Measurements from ENCODE around the gene TOR1AIP1. TPM values are rescaled to one million over a fixed set of nuclear protein-coding genes. Genes with fewer than 3 reads are reported as not detected.

Gene TOR1AIP1
- total RNA-seq, 1 experiment from 2014 or later = 17.3 TPM

DNA sequence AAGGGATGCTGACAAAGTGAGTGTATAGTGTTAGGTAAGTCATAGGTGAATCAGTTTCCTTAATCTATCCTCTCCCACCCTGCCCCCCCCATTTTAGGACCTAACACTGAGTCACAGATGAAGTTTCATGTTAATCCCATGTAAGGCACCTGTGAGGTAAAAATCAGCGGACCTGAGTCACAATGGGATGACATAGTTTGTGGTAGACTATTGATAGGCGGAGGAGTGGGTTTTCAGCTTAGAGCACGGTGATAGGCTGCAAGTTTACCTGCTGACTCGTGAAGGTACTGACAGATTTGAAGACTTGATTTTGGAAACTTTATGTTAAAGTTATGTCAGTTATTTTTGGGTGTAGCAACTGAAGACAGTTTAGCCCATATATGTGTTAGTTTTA lies 1.7 kb downstream of the TOR1AIP1 start:
- Mint-ChIP-seq H3K27ac (peak overlapping the region; percentile 100), H3K9me3 (no peaks in the 10 kb centered on the region), H3K4me1 (peaks cover 23% of the 10 kb centered on the region), H3K4me3 (peak overlapping the region; percentile 96), H3K27me3 (ENCODE audit: low read depth) (no peaks in the 10 kb centered on the region), H3K36me3 (peaks cover 7% of the 10 kb centered on the region)
- ATAC-seq = no peak
- ChIA-PET CTCF (interaction anchor here (0.6 to 2.5 kb wide), 6 partner anchors 16 to 297 kb away, joined by 3 to 14 read pairs (median 8); no protein-coding TSS in a partner anchor), POLR2A (no interaction called here)
- no peak for TF ChIP-seq ETV6 (CRISPR knock-in tag; IDR thresholded peaks at IDR 0.05)
- TF ChIP-seq ZBTB21 (CRISPR knock-in tag; IDR thresholded peaks at IDR 0.05; ENCODE audit: borderline replicate concordance) = no peak
- TF ChIP-seq SMAD3 (CRISPR knock-in tag; IDR thresholded peaks at IDR 0.05; ENCODE audit: borderline replicate concordance) = no peak
- no peak for TF ChIP-seq MAX (CRISPR knock-in tag; IDR thresholded peaks at IDR 0.05)
- TF ChIP-seq, protein P1, sequence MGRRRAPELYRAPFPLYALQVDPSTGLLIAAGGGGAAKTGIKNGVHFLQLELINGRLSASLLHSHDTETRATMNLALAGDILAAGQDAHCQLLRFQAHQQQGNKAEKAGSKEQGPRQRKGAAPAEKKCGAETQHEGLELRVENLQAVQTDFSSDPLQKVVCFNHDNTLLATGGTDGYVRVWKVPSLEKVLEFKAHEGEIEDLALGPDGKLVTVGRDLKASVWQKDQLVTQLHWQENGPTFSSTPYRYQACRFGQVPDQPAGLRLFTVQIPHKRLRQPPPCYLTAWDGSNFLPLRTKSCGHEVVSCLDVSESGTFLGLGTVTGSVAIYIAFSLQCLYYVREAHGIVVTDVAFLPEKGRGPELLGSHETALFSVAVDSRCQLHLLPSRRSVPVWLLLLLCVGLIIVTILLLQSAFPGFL (CRISPR knock-in tag; IDR thresholded peaks at IDR 0.05; ENCODE audit: borderline replicate concordance) = no peak
- TF ChIP-seq ELF4 (CRISPR knock-in tag; IDR thresholded peaks at IDR 0.05; ENCODE audit: low read depth) = no peak
- no peak for TF ChIP-seq ZNF396 (CRISPR knock-in tag; IDR thresholded peaks at IDR 0.05; ENCODE audit: borderline replicate concordance)
- no peak for TF ChIP-seq OVOL2 (CRISPR knock-in tag; IDR thresholded peaks at IDR 0.05; ENCODE audit: borderline replicate concordance)
- TF ChIP-seq RORB (CRISPR knock-in tag; IDR thresholded peaks at IDR 0.05) = no peak
- TF ChIP-seq, protein P2, sequence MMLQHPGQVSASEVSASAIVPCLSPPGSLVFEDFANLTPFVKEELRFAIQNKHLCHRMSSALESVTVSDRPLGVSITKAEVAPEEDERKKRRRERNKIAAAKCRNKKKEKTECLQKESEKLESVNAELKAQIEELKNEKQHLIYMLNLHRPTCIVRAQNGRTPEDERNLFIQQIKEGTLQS (CRISPR knock-in tag; conservative IDR thresholded peaks at IDR 0.05) = no peak
- no peak for TF ChIP-seq ZNF416 (CRISPR knock-in tag; IDR thresholded peaks at IDR 0.05)
- TF ChIP-seq, protein P3, sequence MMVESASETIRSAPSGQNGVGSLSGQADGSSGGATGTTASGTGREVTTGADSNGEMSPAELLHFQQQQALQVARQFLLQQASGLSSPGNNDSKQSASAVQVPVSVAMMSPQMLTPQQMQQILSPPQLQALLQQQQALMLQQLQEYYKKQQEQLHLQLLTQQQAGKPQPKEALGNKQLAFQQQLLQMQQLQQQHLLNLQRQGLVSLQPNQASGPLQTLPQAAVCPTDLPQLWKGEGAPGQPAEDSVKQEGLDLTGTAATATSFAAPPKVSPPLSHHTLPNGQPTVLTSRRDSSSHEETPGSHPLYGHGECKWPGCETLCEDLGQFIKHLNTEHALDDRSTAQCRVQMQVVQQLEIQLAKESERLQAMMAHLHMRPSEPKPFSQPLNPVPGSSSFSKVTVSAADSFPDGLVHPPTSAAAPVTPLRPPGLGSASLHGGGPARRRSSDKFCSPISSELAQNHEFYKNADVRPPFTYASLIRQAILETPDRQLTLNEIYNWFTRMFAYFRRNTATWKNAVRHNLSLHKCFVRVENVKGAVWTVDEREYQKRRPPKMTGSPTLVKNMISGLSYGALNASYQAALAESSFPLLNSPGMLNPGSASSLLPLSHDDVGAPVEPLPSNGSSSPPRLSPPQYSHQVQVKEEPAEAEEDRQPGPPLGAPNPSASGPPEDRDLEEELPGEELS (CRISPR knock-in tag; IDR thresholded peaks at IDR 0.05) = no peak
- no peak for TF ChIP-seq TEAD1 (CRISPR knock-in tag; IDR thresholded peaks at IDR 0.05)
- TF ChIP-seq AR (CRISPR knock-in tag; IDR thresholded peaks at IDR 0.05) = no peak
- no peak for TF ChIP-seq ZNF671 (CRISPR knock-in tag; IDR thresholded peaks at IDR 0.05)
- no peak for DNase-seq (ENCODE audit: low spot score)

- H3K27me3 Mint-ChIP-seq (ENCODE audit: low read depth) = no peaks in the 10 kb centered on the region
- H3K27ac Mint-ChIP-seq = peak overlapping the region; percentile 15; the same call in 1 of the 2 replicates
- no peaks in the 10 kb centered on the region for H3K9me3 Mint-ChIP-seq
- H3K36me3 Mint-ChIP-seq = peaks cover 7% of the 10 kb centered on the region
- peaks cover 8% of the 10 kb centered on the region for H3K4me1 Mint-ChIP-seq
- H3K4me3 Mint-ChIP-seq = no peak overlapping the region
- POLR2A ChIA-PET = no interaction called here
- TF ChIP-seq, protein P4, sequence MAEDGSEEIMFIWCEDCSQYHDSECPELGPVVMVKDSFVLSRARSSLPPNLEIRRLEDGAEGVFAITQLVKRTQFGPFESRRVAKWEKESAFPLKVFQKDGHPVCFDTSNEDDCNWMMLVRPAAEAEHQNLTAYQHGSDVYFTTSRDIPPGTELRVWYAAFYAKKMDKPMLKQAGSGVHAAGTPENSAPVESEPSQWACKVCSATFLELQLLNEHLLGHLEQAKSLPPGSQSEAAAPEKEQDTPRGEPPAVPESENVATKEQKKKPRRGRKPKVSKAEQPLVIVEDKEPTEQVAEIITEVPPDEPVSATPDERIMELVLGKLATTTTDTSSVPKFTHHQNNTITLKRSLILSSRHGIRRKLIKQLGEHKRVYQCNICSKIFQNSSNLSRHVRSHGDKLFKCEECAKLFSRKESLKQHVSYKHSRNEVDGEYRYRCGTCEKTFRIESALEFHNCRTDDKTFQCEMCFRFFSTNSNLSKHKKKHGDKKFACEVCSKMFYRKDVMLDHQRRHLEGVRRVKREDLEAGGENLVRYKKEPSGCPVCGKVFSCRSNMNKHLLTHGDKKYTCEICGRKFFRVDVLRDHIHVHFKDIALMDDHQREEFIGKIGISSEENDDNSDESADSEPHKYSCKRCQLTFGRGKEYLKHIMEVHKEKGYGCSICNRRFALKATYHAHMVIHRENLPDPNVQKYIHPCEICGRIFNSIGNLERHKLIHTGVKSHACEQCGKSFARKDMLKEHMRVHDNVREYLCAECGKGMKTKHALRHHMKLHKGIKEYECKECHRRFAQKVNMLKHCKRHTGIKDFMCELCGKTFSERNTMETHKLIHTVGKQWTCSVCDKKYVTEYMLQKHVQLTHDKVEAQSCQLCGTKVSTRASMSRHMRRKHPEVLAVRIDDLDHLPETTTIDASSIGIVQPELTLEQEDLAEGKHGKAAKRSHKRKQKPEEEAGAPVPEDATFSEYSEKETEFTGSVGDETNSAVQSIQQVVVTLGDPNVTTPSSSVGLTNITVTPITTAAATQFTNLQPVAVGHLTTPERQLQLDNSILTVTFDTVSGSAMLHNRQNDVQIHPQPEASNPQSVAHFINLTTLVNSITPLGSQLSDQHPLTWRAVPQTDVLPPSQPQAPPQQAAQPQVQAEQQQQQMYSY (CRISPR knock-in tag; IDR thresholded peaks at IDR 0.05) = no peak
- TF ChIP-seq, protein P2 (CRISPR knock-in tag; conservative IDR thresholded peaks at IDR 0.05) = no peak
- no peak for TF ChIP-seq ATF1 (CRISPR knock-in tag; IDR thresholded peaks at IDR 0.05)
- no peak for TF ChIP-seq TP53 (CRISPR knock-in tag; IDR thresholded peaks at IDR 0.05)
- no peak for TF ChIP-seq NR1H2 (CRISPR knock-in tag; IDR thresholded peaks at IDR 0.05)
- TF ChIP-seq SP1 (CRISPR knock-in tag; conservative IDR thresholded peaks at IDR 0.05) = no peak
- TF ChIP-seq TCF7 (CRISPR knock-in tag; IDR thresholded peaks at IDR 0.05; ENCODE audit: low read depth) = no peak
- no peak for TF ChIP-seq IRF1 (CRISPR knock-in tag; IDR thresholded peaks at IDR 0.05)
- TF ChIP-seq ZNF423 (CRISPR knock-in tag; IDR thresholded peaks at IDR 0.05) = no peak
- ATAC-seq = no peak
- DNase-seq (ENCODE audit: low spot score) = no peak
- CTCF ChIA-PET = interaction anchor here (1.6 kb wide), 1 partner anchor 21 kb away, joined by 6 read pairs; no protein-coding TSS in a partner anchor
These were observed 6.0 kb downstream of the TOR1AIP1 start for GRCh38 chr1:179888071-179888470.

Data from WTC11 (cell line).